Measurements from ENCODE around the gene KCNQ5. TPM values are rescaled to one million over a fixed set of nuclear protein-coding genes. Genes with fewer than 3 reads are reported as not detected.

Gene KCNQ5
- total RNA-seq, 1 experiment from 2014 or later = not detected

DNA sequence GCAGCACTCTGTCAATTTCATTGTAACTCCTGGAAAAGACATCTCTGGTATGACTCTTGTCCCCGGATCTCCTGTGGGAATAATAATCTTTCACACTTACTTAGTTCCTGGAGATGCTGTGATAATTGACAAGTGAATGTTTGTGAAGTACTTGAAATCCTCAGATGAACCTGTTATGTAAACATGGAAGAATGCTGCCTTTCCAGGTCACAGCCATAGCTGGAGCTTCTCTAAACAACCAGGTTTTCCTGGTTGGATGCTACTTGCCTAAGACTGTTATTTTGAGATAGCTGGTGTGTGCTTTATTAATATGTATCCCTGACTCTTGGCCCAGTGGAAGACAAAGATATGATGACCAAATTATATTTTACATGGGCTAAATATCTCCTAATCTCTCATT, 228.6 kb downstream of the KCNQ5 start:
- ChIA-PET POLR2A (no interaction called here), CTCF (no interaction called here), RAD21 (ENCODE audit: low non-redundant PET in 1 of 2, low total read pairs in 2 of 2, uncharacterized antibody in 2 of 2, unreplicated experiment in 2 of 2) (no interaction called here)
- Histone ChIP-seq H3K36me3 (ENCODE audit: control insufficient read depth in 1 of 2, insufficient read depth in 2 of 2, low read length in 2 of 2) (no peaks in the 10 kb centered on the region), H4K20me1 (ENCODE audit: insufficient read depth) (no peaks in the 10 kb centered on the region; the same call in 1 of the 2 replicates), H3K9me2 (ENCODE audit: insufficient read depth) (no peaks in the 10 kb centered on the region), H3K27ac (ENCODE audit: low read depth, low read length) (no peak overlapping the region), H3K79me2 (ENCODE audit: insufficient read depth, low read length) (no peaks in the 10 kb centered on the region), H3K4me3 (replicated peaks in 1 of 2; ENCODE audit: low read depth in 1 of 2, low read length in 2 of 2) (no peak overlapping the region), H3K9me3 (ENCODE audit: control insufficient read depth in 1 of 2, insufficient read depth in 1 of 2, low read depth in 1 of 2, low read length in 2 of 2) (no peaks in the 10 kb centered on the region), H2AFZ (ENCODE audit: low read depth, low read length, poor library complexity, severe bottlenecking) (no peak overlapping the region), H3K4me2 (ENCODE audit: low read length) (no peak overlapping the region), H3K4me1 (ENCODE audit: control insufficient read depth in 1 of 2, insufficient read depth in 2 of 2, low read length in 2 of 2) (no peaks in the 10 kb centered on the region), H3K27me3 (ENCODE audit: insufficient read depth, low read length) (peaks cover 15% of the 10 kb centered on the region; the same call in 1 of the 2 replicates), H3K9ac (ENCODE audit: low read length) (no peak overlapping the region)
- DNase-seq (ENCODE audit: low read depth, low spot score) (no peak), ATAC-seq (no peak)
- no TSS peak for BruUV-seq (replicated peaks)
- TF ChIP-seq, protein P1, sequence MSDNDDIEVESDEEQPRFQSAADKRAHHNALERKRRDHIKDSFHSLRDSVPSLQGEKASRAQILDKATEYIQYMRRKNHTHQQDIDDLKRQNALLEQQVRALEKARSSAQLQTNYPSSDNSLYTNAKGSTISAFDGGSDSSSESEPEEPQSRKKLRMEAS (IDR thresholded peaks at IDR 0.05) = no peak
- TF ChIP-seq ELF1 (IDR thresholded peaks at IDR 0.05; ENCODE audit: borderline replicate concordance, low read depth) (no peak), EZH2phosphoT487 (IDR thresholded peaks at IDR 0.05; ENCODE audit: borderline replicate concordance) (no peak), ZNF274 (IDR thresholded peaks at IDR 0.05; ENCODE audit: low read depth, low read length) (no peak), YY1 (IDR thresholded peaks at IDR 0.05; ENCODE audit: extremely low read depth, insufficient replicate concordance, low read depth, low read length) (no peak)
- intact Hi-C loops (cut with micrococcal nuclease) = no loop called here

DNA sequence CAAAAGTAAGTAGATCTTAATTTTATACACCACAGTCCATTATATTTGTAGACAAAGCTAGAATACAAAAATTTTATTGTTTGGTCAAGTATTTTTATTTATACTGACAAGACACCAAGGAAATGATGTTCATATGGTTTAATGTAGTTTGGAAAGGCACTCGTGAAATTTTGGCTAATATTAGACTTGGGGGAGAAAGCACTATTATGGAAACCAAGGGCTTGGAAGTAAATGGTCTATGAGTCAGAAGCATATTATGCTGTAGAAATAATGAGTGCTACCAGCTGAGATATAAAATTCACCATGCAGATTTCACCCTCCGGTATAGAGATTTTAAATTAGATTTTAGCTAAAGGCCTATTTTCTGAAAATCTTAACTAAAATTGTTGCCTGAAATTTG, 233.6 kb downstream of the KCNQ5 start:
- Histone ChIP-seq H3K9me3 (ENCODE audit: control insufficient read depth in 1 of 2, insufficient read depth in 1 of 2, low read depth in 1 of 2, low read length in 2 of 2) (no peaks in the 10 kb centered on the region), H2AFZ (ENCODE audit: low read depth, low read length, poor library complexity, severe bottlenecking) (no peak overlapping the region), H3K4me3 (replicated peaks in 1 of 2; ENCODE audit: low read depth in 1 of 2, low read length in 2 of 2) (no peak overlapping the region), H3K9me2 (ENCODE audit: insufficient read depth) (no peaks in the 10 kb centered on the region), H3K4me2 (ENCODE audit: low read length) (no peak overlapping the region), H3K4me1 (ENCODE audit: control insufficient read depth in 1 of 2, insufficient read depth in 2 of 2, low read length in 2 of 2) (no peaks in the 10 kb centered on the region), H3K36me3 (ENCODE audit: control insufficient read depth in 1 of 2, insufficient read depth in 2 of 2, low read length in 2 of 2) (no peaks in the 10 kb centered on the region), H3K27me3 (ENCODE audit: insufficient read depth, low read length) (peaks cover 17% of the 10 kb centered on the region; the same call in 1 of the 2 replicates), H4K20me1 (ENCODE audit: insufficient read depth) (no peaks in the 10 kb centered on the region), H3K79me2 (ENCODE audit: insufficient read depth, low read length) (no peaks in the 10 kb centered on the region), H3K9ac (ENCODE audit: low read length) (no peak overlapping the region), H3K27ac (ENCODE audit: low read depth, low read length) (no peak overlapping the region)
- DNase-seq (ENCODE audit: low read depth, low spot score) (no peak), ATAC-seq (no peak)
- TF ChIP-seq EZH2 (IDR thresholded peaks at IDR 0.05) (no peak), POLR2AphosphoS5 (IDR thresholded peaks at IDR 0.05; ENCODE audit: low read depth, low read length) (no peak), YY1 (IDR thresholded peaks at IDR 0.05; ENCODE audit: extremely low read depth, insufficient replicate concordance, low read depth, low read length) (no peak), ZNF274 (IDR thresholded peaks at IDR 0.05; ENCODE audit: low read depth, low read length) (no peak), RAD21 (IDR thresholded peaks at IDR 0.05; ENCODE audit: low read depth) (no peak)
- ChIA-PET RAD21 (ENCODE audit: low non-redundant PET in 1 of 2, low total read pairs in 2 of 2, uncharacterized antibody in 2 of 2, unreplicated experiment in 2 of 2) (no interaction called here), CTCF (no interaction called here), POLR2A (no interaction called here)
- intact Hi-C loops (cut with micrococcal nuclease) = no loop called here
- BruUV-seq (replicated peaks) = no TSS peak

Measured in HCT116 (cell line).